ENCODE results near the gene RGS3.
"Not testable (repeated sequence)": the region's sequence is repeated elsewhere in the genome, so short reads cannot be mapped to it uniquely, and the experiment has no call there.

RGS3 gene
- total RNA-seq = 7.7 to 30.8 (median 17.3) reads per million in 18 experiments

GRCh38 chr9:113463418-113464285 is at the start of gene RGS3:
RGS3 (plus strand) TSS chr9:113463727; CDS start chr9:113463803, 76 bp downstream.
- no peak for DNase-seq

- DNase-seq = peak; percentile 78 to 82
Measured at GRCh38 chr9:113416149-113416721, 47.3 kb upstream of the RGS3 start.

DNA sequence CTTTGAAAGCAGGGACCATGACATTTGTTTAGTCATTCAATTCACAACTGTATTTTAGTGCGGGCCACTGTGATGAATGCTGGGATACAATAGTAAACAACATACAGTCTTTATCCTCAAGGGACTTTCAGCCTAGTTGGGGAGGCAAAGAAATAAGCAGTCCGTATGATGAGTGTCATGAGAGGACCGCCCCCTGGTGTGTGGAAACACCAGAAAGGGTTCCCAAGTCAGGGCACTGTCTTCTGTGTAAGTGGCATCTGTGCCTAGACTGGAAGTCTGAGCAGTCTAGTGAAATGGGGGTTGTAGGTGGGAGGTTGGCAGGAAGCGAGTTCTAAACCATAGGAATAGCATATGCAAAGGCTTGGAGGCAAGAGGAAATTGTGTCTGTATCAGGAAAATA is 46.2 kb upstream of the RGS3 start:
- DNase-seq = peak; percentile 48 to 49

GRCh38 chr9:113421726-113422125 is 41.8 kb upstream of the RGS3 start:
- no peak for DNase-seq

DNA sequence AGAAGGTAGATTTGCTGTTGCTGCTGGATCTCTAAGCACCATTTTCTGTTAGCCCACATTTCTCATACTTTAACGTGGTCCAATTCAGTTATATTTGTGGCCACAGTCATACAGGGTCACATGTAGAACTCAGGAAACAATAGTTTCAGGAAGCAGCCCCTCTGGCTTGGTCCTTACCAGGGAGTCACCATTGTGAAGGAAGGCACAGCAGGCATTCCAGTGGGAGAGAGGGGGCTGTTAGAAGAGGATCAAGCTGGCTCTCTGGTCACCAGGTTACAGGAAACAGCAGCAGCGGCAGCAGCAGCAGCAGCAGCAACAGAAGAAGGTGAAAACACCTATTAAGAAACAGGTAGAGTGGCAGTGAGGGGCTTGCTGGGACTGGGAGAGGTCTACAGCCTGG is 38.5 kb upstream of the RGS3 start:
- no peak for DNase-seq

GRCh38 chr9:113426701-113427100 is 36.8 kb upstream of the RGS3 start:
- no peak for DNase-seq

DNA sequence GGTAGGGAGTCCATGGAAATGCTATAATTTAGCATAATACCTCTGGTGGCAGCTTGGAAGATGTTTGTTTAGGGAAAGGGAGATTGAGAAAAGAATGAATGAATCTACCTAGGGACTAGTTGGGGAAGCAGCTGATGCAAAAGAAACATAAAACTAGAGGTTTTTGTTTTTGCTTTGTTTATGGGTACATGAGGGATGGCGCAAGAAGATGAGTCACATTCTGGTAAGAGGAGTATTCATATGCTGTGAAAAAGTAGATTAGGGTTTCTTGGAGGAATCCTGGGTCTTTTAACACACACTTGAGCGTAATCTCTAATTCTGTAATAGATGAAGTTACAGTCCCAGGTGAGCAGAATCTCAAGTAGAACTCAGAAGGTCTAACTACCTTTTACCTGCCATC is 35.9 kb upstream of the RGS3 start:
- DNase-seq = peak; percentile 24 to 32

GRCh38 chr9:113428062-113428615 is 35.4 kb upstream of the RGS3 start:
- no peak for DNase-seq

- DNase-seq = no peak
Measured at GRCh38 chr9:113431191-113431590, 32.3 kb upstream of the RGS3 start.

DNA sequence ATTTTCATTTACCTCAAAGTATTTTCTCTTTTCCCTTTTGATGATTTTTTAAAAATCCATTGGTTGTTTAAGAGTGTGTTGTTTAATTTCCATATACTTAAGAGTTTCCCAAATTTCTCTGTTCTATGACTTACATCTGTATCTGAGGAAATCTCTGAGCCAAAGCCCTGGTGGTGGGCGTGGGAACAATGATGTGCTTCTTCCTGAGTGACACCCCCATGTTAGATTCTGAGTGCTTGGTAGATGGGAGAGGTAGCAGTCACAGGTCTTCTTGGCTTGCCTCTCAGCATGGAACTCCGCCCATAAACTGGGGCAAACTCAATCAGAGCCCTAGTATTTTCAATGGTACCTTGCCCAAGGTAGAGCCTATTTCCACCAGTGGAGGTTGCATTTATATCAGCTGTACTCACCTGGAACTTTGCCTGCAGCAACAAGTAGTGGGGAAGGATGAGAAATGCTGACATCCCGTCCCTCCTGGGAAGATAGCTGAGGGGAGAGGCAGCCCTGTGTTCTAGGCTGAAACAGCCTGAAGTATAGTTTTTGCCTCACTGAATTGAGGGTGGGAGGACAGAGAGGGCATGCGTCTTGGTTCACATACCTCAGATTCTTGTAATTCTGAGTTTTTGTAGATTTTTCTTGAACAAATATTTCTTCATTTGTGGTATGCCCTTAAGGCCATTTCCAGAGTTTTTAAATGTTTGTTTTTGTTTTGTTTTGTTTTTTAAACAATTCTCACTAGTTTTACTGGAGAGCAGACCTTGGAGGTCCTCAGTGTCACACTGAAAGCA is 26.6 kb upstream of the RGS3 start:
- DNase-seq = peak in 1 of 2 donors; percentile 61

GRCh38 chr9:113437716-113438115 is 25.8 kb upstream of the RGS3 start:
- not testable (repeated sequence) for DNase-seq

DNA sequence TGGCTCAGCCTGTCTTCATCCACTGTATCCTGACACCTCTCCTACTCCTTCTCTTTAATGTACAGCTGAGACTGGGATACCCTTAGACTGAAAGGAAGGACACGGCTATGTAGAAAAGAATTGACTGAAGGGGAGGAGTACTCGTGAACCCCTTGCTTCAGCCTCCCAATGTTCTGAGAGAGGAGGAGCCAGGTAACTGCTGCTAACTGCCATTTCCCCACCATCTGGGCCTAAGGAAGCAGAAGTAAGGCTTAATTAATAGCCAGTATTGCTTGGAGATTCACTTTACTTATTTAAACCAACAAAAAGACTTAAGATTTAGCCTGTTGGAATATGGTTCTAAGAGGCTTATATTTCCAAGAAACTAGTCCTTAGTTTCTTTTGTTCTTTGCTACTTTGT is 18.8 kb upstream of the RGS3 start:
- no peak for DNase-seq

DNA sequence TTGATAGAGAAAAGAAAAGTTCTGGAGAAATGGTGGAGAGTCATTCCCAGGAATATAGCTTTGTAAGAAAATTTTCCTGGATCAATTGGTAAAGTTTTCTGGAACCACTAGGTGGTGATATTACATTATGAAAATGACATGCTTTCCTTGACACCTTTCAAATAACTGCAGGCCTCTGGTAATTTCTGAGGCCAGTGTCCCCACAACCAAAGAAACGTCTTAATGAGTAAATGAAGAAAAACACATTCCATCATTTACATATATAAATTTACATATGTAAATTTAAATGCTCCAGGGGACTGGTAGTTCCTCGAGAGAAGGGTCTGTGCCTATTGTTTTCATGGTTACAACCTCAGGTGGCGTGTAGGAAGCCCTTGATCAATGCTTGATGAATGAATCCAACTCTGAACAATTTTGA is 17.2 kb upstream of the RGS3 start:
- peak; percentile 24 to 54 for DNase-seq

- peak in 1 of 2 donors; percentile 30 for DNase-seq
Measured at GRCh38 chr9:113449376-113449775, 14.2 kb upstream of the RGS3 start.

DNA sequence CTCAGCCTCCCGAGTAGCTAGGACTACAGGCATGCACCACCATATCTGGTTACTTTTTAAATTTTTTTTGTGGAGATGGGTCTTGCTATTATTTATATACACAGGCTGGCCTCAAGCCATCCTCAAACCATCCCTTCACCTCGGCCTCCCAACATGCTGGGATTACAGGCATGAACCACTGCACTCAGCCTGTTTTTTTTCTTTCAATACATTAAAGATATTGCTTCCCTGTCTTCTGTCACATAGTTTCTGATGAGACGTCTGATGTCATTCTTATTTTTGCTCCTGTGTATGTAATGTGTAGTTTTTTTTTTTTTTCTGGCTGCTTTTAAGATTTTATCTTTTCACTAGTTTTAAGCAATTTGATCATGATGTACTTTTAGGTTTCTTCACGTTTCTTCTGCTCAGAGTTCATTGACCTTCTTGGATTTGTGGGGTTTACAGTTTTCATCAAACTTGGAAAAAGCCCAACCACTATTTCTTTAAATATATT is 11.4 kb upstream of the RGS3 start:
- DNase-seq = no peak

DNA sequence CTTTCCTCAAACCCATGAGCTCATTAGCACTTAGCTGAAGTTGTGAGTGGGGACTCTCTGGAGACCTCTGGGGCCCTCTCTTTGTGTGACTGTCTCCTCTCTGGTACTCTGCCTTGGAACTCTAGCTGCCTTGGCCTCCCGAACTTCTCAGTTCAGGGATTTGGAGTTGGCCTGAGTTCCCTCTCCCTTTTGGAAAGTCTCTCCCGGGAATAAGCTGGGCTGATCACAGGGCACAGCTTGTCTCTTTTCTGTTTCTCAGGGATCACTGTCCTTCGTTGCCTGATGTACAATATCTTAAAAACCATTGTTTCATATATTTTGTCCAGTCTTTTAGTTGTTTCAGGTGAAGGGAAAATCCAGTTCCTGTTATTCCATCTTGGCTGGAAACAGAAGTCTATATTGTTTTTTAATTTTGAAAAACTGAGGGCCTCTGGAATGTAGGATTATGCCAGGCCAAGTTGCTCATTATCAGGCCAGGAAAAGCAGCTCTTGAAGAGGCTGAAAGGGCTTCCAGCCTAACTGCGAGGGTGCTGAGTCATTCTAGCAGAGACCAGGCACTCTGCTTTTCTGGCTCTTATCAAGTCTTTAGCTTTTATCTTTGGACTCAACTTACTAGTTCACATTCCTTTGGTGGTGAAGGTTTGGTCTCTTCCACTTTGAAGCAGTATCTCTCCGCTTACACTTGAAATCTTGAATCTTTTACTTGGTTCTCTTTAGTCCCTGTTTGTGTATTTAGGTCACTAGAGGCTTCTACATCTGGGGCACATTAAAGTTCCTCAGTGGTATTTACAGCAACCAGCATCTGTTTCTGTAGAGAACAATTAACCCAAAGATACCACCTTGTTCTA is 8.4 kb upstream of the RGS3 start:
- DNase-seq = peak in 1 of 2 donors; percentile 6

DNA sequence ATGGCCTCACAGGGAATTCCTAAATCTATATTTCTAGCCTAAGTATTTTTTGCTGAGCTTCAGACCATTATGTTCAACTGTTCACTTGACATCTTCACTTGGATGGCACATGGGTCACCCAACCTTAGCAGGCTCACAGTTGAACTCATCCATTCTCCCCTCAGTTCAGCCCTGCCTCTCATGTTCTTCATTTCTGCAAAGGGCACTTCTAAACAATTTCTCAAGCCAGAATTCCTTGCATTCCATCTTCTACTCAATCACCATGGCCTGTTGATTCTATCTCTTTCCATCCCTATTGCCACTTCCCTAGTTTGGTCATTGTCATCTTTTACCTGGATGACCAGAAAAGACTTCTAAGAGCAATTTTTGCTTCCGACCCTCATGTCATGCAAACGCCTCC is 7.3 kb upstream of the RGS3 start:
- DNase-seq = no peak

DNA sequence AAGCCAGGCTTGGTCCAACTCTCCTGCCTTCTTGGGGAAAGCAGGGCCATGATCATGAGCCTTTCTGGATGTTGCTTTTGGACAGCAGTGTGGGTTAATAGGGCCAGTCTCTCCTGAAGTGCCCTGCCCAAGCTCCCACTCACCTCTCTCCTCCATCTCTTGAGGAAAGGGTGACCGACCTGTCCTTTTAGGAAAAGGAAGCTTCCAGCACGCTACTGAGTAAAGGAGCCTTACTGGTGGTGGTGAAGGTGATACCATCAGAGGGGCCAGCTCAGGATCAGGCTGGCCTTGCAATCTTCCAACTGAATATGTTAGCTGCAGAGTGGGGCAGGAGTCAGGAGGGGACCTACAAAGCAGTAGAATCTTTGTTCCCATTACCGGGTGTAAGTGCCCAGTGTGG is 2.2 kb upstream of the RGS3 start:
- no peak for DNase-seq

- no peak for DNase-seq
Measured at GRCh38 chr9:113461943-113462342, 1.6 kb upstream of the RGS3 start.

DNA sequence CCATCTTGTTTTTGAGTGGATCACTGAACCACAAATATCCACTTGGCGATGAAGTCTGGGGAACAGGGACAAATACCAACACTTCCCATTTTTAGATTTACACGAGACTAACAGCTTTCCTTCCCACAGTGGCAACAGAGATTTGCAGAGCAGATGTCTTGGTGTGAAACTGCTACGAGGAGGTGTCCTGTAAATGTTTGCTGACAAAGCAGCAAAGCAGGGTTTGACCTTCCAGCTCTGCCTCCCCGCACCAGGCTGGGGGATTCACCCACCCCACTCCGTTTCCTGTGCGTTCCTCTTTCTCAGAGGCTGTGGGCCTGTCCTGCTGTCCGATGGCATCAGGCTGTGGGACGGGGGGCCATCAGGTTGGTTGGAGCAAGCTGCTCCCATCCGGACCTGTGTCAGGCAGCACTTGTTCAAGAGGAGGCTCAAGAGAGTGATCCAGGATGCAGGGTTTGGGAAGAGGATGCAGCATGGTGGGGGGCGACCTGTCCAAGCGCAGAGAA is 693 bp upstream of the RGS3 start:
- DNase-seq = no peak

- DNase-seq = no peak
Measured at GRCh38 chr9:113464286-113464660, 746 bp downstream of the RGS3 start.
